Activated CD8-positive, alpha-beta memory T cell treated with anti-CD3 and anti-CD28 coated beads for 24 hours (primary cell): ENCODE data around the gene NIPAL3.
"Not testable (repeated sequence)": the region's sequence is repeated elsewhere in the genome, so short reads cannot be mapped to it uniquely, and the experiment has no call there.

Source experiments
- DNase-seq: peaks from one replicate; pipeline ENCODE4 v3.0.0-alpha.2; 2020

The NIPAL3 gene

DNA sequence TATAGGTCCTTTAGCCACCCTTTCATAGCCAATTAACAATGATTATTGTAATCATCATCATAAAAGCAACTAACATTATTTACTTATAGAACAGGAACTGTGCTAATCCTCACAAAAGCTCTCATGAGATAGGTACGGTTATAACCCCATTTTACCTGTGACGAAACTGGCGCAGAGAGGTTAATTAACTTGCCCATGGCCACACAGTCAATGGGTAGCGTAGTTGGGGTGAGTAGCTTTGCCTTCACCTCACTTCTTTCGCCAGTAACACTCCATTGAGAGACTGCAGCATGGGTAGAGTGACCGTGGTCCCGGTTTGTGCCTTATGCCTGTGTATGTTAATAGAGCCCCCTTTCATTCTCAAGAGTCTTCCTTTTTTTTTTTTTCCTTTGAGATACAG is 10.3 kb downstream of the NIPAL3 start:
- DNase-seq, result peak; percentile 42

DNA sequence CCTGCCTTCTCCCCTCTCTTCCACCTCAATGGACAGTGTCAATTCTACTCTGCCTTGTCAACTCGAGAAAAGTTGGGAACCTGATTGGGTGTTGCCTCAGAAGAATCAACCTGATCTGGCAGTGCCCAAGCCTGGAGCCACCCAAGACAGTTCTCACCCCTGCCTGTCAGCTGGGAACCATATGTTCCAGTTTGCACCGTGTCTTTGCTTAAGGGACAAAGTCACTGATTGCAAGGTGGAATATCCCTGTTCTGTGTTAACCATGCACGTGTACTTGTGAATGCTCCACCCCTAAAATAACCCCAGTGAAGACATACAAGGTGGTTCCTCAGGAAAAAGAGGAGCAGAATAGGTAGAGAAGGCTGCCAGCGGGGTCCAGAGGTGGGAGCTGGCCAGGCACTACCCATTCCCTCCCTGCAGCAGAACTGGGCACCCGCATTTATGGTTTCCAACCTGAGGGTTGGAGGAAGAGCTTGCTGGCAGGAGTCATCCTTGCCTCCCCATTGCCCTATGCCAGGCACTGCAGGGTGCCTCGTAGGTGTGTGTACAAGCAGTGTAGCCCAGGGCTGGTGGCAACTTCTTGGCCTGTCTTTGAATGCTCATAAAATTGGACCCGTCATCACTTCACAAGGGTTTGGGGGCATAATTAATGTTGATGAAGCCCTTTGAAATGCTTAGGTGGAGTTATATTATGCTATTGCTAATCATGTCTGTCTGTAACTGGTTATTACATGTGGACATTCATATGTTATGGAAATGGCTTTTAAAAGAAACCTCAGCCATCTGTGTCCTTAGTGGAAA is 11.3 kb downstream of the NIPAL3 start:
- peak; percentile 13 for DNase-seq

DNA sequence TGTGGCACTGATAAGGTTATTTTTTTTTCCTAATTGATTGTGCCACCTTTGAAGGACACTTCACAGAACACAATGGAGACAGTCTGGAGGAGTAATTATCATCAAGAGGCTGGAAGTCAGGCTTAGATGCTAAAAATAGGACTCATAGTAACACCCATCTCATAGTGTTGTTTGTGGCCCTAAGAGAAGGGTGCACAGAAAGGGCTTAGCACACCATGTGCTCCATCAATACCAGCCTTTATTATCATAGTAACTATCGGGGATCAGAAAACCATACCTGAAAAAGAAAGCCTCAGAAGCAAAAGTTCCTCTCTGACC is 11.9 kb downstream of the NIPAL3 start:
- DNase-seq, result no peak

DNA sequence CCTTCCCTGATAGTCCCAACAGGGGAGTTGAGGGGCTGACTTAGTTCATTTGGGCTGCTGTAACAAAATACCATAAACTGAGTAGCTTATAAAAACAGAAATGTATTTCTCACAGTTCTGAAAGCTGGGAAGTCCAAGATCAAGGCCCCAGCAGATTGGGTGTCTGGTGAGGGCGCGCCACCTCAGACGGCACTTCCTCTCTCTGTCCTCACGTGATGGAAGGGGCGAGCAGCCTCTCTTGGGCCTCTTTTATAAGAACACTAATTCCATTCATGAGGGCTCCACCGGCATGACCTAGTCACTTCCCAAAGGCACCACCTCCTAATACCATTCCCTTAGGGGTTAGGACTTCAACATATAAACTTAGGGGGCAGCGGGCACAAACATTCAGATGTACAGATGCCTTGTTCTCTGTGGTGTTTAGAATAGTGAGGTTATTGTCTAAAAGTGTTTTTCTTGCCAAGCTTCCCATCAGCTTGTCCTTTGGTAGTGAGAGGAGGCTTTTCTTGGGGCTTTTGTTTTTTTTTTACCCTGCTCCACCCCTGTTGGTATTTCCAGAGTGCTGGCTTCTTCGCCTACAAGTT is 20.3 kb downstream of the NIPAL3 start:
- no peak for DNase-seq

DNA sequence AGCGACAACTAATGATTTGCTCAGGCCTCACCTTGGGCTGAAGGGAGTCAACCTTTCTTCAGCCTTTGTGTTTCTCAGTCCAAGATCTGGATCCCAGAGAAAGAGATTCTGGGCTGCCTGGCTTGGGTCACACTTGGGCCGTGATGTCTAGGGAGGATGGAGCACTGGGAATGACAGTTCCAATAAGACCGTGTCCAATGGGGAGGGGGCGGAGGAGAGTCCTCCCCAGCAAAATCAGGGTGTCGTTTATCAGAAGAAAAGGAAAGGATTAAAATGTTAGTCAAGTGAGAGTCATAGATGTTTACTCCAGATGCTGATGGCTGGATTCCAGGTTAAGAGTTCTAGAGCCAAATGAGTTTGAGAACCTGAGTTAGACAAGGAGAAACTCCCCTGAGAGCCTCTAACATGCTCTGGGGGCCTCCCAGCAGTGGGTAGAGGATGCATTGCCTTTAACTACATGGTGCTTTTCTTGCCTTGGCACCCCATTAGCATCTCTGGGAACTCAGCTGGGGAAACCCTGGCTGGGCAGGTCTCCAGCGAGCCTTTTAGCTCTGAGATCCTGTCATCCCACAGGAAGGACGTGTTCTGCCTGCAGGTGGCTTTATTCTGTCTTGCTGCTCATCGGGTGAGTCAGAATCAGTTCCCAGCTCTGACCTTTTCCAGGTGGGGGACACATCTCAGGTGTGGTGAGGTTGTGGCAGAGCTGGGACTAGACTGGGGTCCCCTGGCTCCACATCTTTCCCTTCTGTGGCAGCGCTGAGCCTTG is 22.2 kb downstream of the NIPAL3 start:
- no peak for DNase-seq

DNA sequence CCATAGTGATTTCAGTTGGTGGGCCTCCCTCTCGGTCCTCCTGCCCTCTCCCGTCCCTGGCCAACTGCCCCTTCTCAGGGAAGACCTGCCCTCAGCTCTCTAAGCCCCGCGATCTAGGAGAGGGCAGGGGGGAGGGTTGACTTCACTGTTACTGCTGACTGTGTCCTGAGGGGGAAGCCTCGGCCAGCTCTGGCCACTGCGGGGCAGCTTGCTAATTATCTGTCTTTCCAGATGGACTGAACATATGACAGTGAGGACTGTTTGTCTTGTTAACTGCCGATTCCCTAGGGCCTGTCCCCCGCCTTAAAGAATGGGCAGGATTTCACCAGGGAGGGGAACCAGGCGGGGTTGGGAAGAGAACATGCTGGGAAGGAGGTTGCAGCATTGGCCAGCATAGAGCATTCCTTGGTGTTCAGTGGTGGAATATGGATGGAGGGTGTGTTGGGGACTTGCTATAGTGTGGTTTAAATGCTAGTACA is 22.9 kb downstream of the NIPAL3 start:
- DNase-seq, result no peak

DNA sequence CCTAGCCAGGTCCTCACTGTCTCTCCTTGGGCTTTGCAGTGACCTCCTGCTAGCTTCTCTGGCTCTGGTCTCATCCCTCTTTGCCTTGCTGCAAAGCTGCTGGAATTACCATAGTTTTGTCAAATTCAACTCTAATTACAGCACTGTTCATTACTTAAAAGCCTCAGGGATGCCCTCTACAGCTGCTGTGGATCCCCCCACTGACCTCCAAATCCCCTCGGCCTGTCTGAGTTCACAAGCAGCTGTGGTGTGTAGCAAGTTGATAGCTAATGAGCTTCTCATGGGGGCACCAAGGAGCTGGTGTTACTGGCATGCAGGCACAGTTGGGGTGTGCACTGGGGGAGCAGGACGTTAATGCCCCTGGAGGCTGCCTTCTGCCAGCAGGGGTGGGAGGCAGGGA is 24.8 kb downstream of the NIPAL3 start:
- no peak for DNase-seq

DNA sequence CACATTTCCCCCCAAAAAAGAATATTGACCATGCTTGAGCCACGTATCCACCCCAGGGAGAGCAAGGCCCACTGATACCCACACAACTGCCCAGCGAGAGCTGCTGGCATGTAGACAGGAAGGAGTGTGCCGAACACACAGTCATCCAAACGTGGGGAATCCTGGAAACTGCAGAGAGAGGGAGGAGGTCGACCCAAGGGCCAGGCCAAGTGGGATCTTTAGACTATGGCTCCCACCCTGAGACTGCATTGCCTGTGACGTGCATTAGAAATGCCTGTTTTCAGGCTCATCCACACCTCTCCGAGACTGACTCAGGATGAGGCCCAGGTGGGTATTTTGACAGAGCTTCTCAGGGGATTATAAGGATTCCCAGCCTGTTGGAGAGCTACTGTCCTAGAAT is 25.9 kb downstream of the NIPAL3 start:
- DNase-seq, result no peak

DNA sequence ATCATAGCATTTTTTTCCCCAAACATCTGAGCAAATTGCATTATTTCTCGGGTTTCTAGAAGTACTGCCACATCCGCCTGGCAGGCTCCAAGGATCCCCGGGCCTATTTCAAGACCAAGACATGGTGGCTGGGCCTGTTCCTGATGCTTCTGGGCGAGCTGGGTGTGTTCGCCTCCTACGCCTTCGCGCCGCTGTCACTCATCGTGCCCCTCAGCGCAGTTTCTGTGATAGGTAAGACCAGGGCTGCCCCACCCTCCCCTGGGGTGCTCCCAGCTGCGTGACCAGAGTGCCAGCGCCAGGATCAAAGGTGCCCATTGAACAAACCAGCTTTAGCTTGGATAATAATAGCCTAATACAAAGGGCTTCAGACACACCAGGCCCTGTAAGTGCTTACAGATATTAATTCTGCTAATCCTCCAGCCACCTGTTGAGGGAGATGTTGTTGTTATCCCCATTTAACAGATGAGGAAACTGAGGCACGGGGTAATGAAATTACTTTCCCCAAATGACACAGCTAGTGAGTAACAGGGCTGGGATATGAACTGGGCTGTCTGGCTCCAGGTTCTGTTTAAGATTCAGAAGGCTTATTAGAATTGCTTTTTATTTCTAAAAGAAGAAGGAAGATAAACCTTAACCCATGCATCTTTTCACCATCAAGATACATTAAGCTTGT is 26.5 kb downstream of the NIPAL3 start:
- no peak for DNase-seq

DNA sequence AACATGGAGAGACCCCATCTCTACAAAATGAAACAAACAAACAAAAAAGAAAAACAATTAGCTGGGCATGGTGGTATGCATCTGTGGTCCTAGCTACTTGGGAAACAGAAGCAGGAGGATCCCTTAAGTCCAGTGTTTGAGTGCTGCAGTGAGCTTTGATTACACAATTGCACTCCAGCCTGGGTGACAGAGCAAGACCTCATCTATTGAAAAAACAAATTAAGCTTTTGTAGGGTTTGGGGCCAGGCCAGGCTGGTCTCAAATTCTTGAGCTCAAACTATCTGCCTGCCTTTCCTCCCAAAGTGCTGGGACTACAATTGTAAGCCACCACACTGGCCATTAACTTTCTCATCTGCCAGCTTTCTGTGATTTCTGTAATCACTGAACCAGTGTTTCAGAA is 27.2 kb downstream of the NIPAL3 start:
- no peak for DNase-seq

DNA sequence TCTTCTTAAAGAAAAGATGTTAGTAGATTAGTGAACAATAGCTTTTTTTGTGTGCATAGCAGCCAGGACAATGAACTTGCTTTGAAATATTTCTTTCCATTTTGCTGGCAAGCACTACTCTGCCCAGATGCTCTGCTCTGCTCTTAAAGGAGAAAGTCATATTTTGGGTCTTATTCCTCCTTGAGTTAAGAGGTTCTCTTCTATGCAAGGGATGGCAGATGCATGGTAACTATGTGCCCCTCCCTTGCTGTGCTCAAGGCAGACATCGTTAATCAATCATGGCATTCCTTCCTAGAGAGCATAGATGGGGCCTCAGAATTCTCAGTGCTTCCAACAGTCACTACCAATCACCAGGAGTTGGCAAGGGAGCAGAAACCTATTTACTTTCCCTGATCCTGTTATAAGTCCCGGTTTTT is 27.6 kb downstream of the NIPAL3 start:
- DNase-seq, result no peak

DNA sequence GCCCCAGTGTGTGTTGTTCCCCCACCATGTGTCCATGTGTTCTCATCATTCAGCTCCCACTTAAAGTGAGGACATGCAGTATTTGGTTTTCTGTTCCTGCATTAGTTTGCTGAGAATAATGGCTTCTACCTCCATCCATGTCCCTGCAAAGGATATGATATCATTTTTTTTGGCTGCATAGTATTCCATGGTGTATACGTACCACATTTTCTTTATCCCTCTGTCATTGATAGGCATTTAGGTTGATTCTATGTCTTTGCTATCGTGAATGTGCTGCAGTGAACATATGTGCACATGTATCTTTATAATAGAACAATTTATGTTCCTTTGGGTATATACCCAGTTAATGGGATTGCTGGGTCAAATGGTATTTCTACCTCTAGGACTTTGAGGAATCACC is 30.8 kb downstream of the NIPAL3 start:
- not testable (repeated sequence) for DNase-seq

DNA sequence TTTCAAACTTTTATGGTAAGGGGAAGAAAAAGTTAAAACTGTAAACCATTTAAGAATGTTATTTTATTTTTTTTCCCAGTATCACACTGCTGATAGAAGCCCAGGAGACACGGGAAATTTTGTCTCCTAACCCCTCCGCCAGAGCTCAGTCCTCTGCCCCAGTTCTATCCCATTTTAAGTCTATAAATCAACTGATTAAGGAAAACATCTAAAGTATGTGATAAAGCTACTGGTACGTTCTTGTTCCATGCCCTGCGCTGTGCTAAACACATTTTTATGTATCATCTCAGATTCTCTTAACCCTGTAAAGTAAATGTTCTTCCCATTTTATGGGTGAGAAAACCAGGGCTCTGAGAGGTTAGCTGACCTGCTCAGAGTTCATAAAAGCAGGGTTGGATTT is 34.7 kb downstream of the NIPAL3 start:
- no peak for DNase-seq

DNA sequence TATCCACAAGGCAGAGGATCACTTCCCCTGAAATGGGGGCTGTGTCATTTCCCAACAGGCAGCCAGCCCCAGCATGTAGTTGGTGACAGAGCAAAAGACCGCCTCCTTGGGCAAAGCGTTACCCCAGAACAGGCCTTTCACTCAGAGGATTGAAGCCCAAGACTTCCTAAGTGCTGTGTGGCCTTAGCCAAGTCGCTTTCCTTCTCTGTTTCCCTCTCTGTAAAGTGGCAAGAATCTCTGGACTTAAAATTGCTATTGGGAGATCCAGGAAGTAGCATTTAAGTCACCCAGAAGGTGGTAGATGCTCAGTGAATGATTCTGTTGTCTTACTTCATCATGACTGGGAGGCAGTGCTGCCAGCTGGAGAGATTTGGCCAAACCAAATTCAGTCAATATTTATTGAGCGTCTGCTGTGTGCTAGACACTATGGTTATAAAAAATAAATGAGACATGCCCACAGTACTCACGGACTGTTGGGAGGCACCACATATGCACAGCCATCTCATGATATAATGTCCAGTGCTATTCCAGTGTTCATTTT is 35.3 kb downstream of the NIPAL3 start:
- no peak for DNase-seq

DNA sequence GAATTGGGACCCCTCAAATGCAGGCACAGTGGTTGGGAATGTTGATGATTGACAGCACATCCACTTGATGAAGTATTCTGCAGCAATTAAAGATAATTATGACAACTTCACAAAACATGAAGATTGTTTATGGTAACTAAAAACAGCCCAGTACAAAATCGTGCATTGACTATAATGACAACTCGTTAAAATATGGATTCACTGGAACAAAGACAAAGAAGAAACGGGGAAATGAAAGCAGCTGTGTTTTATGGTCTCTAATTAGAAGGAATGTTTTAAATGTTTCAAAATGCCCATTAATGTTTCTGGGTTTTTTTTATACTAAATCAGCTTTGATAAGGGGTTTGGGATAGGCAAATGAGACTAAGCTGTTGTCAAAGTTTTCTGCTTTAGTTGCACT is 36.1 kb downstream of the NIPAL3 start:
- no peak for DNase-seq

DNA sequence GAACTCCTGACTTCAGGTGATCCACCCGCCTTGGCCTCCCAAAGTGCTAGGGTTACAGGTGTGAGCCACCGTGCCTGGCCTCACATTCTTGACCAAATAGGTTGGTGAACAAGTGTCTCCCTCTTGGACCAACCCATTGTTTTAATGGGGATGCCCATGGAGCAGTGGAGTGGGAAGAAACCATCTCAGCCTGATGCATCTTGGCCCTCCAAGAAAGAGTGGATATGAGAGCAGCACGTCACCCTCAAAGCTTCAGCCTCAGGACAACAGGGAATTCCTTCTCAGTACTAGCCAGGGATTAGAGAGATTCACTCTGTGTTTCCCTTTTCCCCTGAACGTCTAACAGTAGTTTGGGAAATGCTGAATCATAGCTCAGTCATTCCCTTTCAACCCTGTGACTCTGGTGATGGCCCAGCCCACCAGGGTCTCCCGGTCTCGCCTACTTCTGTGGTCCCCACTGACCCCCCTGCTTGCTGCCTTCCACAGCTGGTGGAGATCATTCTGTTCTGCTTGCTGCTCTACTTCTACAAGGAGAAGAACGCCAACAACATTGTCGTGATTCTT is 37.4 kb downstream of the NIPAL3 start:
- DNase-seq, result no peak

DNA sequence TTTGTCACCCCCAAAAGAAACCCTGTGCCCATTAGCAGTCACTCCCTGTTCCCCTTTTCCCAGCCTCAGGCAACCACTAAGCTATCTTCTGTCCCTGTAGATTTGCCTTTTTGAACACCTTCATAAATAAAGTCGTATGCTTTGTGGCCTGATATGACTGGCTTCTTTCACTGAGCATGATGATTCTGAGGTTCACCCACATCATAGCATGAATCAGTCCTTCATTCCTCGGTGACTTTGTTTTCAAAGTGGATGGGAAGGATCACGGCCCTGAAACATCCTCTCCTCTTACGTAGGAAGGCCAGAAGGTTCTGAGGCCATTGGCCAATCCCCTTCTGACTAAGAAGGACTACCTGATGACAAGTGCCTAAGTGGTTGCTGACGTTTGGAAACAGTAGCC is 39.1 kb downstream of the NIPAL3 start:
- DNase-seq, result no peak

DNA sequence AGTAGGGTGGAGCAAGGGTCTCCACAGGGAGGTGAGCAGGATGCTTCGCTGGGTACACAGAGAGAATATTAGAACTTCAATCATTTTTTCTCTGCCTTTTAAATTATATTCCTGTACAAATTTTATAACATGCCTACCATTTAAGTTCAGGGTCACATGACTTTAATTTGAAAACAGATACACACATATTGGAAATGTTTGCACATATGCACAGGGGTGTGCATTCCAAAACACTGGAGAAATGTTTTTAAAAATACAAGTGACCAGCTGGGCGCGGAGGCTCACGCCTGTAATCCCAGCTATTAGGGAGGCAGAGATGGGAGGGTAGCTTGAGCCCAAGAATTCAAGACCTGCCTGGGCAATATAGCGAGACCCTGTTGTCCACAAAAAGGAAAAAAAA is 39.7 kb downstream of the NIPAL3 start:
- DNase-seq, result no peak

DNA sequence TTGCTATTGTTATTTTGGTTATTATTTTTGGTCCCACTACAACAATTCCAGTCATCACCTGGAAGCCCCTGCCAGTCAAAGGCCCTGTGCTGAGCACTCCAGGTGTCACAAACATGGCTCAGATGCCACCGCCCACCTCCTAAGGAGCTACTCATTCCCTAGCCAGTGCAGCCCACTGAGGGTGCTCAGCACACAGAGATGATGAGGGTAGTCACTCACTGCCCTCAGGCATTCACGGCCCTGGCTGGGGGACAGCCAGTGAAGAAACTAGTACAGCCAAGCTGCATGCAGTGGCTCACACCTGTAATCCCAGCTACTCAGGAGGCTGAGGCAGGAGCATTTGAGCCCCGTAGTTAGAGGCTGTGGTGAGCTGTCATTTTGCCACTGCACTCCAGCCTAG is 42.3 kb downstream of the NIPAL3 start:
- no peak for DNase-seq

DNA sequence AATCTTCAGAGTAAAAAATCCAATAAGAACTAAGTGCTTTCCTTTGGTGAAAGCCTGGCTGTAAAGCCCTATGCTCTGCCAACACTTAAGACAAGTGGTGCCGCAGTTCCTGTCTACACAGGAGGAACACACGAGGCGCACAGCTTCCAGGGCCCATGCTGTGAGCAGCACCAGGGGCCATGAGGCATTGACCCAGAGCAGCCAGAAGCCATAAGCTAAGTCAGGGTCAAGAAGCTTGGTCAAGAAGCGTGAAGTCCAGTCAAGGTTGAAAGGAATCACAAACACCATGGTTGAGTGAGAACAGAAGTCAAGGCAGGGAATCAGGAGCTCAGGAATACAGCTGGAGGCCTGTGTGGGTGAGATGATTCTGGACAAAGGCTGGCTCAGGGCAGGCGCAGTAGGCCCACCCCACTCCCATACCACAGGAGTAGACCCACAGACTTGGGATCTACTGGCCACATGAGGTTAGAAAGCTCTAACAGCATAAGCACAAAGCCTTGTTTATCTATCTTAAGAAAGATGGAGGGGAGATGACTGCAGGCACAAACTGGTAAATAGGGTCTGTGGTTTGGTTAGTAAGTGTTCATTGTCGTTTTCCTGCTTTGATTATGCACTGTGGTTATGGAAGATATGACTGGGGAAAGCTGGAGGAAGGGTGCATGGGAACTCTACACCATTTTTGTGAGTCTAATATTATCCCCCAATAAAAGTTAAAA is 44.1 kb downstream of the NIPAL3 start:
- no peak for DNase-seq

DNA sequence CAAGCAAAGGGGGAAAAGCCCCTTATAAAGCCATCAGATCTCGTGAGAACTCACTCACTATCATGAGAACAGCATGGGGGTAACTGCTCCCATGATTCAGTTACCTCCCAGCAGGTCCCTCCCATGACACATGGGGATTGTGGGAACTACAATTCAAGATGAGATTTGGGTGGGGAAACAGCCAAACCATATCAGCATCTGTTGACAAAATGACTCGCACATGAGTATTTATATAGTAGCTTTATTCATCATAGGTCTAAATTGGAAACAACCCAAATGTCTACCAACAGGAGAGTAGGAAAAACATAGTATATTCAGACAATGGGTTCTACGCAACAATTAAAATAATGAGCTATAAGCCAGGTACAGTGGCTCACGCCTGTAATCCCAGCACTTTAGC is 46.5 kb downstream of the NIPAL3 start:
- not testable (repeated sequence) for DNase-seq
